ENCODE results near the gene FBN3.
"Not testable (repeated sequence)": the region's sequence is repeated elsewhere in the genome, so short reads cannot be mapped to it uniquely, and the experiment has no call there.

Gene FBN3

GRCh38 chr19:8115805-8116396, 33.5 kb downstream of the FBN3 start:
- no peak for DNase-seq

- DNase-seq: no peak
Measured at GRCh38 chr19:8113017-8113416, 36.4 kb downstream of the FBN3 start.

GRCh38 chr19:8111376-8111775, 38.0 kb downstream of the FBN3 start:
- no peak for DNase-seq

- no peak for DNase-seq
Measured at GRCh38 chr19:8110931-8111330, 38.5 kb downstream of the FBN3 start.

- no peak for DNase-seq
Measured at GRCh38 chr19:8109890-8110662, 39.3 kb downstream of the FBN3 start.

GRCh38 chr19:8109455-8109854, 39.9 kb downstream of the FBN3 start:
- no peak for DNase-seq

GRCh38 chr19:8108560-8109445, 40.6 kb downstream of the FBN3 start:
- DNase-seq: no peak

- DNase-seq: no peak
Measured at GRCh38 chr19:8107301-8107903, 42.0 kb downstream of the FBN3 start.

- DNase-seq: no peak
Measured at GRCh38 chr19:8105471-8105870, 43.9 kb downstream of the FBN3 start.

GRCh38 chr19:8101910-8102309, 47.5 kb downstream of the FBN3 start:
- not testable (repeated sequence) for DNase-seq

- DNase-seq: no peak
Measured at GRCh38 chr19:8101311-8101710, 48.1 kb downstream of the FBN3 start.

- DNase-seq: no peak
Measured at GRCh38 chr19:8097681-8098567, 51.5 kb downstream of the FBN3 start.

- no peak for DNase-seq
Measured at GRCh38 chr19:8097198-8097597, 52.2 kb downstream of the FBN3 start.

- DNase-seq: no peak
Measured at GRCh38 chr19:8096071-8096470, 53.3 kb downstream of the FBN3 start.

- DNase-seq: no peak
Measured at GRCh38 chr19:8095354-8095886, 54.0 kb downstream of the FBN3 start.

GRCh38 chr19:8094336-8094735, 55.1 kb downstream of the FBN3 start:
- no peak for DNase-seq

- no peak for DNase-seq
Measured at GRCh38 chr19:8093740-8094139, 55.7 kb downstream of the FBN3 start.

- no peak for DNase-seq
Measured at GRCh38 chr19:8090950-8091349, 58.4 kb downstream of the FBN3 start.

- no peak for DNase-seq
Measured at GRCh38 chr19:8089664-8090601, 59.5 kb downstream of the FBN3 start.

All from effector CD8-positive, alpha-beta T cell (primary cell).